Testis (tissue), 3 donors: ENCODE results near the gene VWA1. TPM values are rescaled to one million over a fixed set of nuclear protein-coding genes. Genes with fewer than 3 reads are reported as not detected.
"Not testable (repeated sequence)": the region's sequence is repeated elsewhere in the genome, so short reads cannot be mapped to it uniquely, and the experiment has no call there.

Source experiments
- DNase-seq: peaks from one replicate; pipeline ENCODE4 v3.0.0-alpha.2; 2019
- H3K27ac ChIP-seq, 2 donors: fragments of 200-600 bp; sonication (generic); one replicate each; pipeline ENCODE4 v1.5.1; 2019
- H3K27me3 ChIP-seq: fragments of 200-600 bp; sonication (generic); one replicate; pipeline ENCODE4 v1.5.1; 2019
- H3K36me3 ChIP-seq: fragments of 200-600 bp; sonication (generic); one replicate; pipeline ENCODE4 v1.5.1; 2017; ENCODE audit warnings: low read depth; ENCODE audit errors: missing control alignments
- H3K4me1 ChIP-seq: fragments of 200-600 bp; sonication (generic); one replicate; pipeline ENCODE4 v1.5.1; 2019
- H3K4me3 ChIP-seq, 2 donors: fragments of 200-600 bp; sonication (generic); one replicate each; pipeline ENCODE4 v1.5.1; 2017 to 2019
- H3K9me3 ChIP-seq: fragments of 200-600 bp; sonication (generic); one replicate; pipeline ENCODE4 v1.5.1; 2017
- POLR2A ChIP-seq: fragments of 450-650 bp; IDR thresholded peaks from one replicate; pipeline ENCODE4 v1.6.1; 2017; ENCODE audit warnings: antibody characterized with exemption, mild to moderate bottlenecking, moderate library complexity
- WGBS, 2 donors: methylation state at CpG; one replicate each; pipeline ENCODE4 v1.1.5; 2018; 5-methylcytosine and 5-hydroxymethylcytosine counted together
- intact Hi-C: fragments of 100-400 bp; cut with DNase I; formaldehyde crosslinking; loops from one replicate; pipeline ENCODE4 v1.15.1; 2023; ENCODE audit warnings: low total_unique reads
- polyA plus RNA-seq: library from polyadenylated mRNA; stranded (reverse); fragments of 350-450 nt; fragmentation: Illumina TruSeq; extraction: RNeasy Lipid Tissue Mini Kit (QIAGEN cat#74804); gene quantifications from one replicate; pipeline ENCODE4 v1.2.3, GENCODE V29; 2014; ENCODE audit warnings: low read depth, low replicate concordance; ENCODE audit not compliant: insufficient read depth
- total RNA-seq, 2 donors: library from RNA; depleted of rRNA; stranded (reverse); fragments of >200 nt; gene quantifications; one replicate each; pipeline ENCODE4 v1.2.3, GENCODE V29; 2016
- TF ChIP-seq, protein P1 (sequence below), 3 experiments: fragments of 450-650 bp in 2 of 3; fragments of 200-600 bp in 1 of 3; sonication (generic) in 1 of 3; IDR thresholded peaks; one replicate each; pipeline ENCODE4 v1.5.1; 2016 to 2019; ENCODE audit warnings: antibody characterized with exemption in 3 of 3, mild to moderate bottlenecking in 2 of 3, moderate library complexity in 1 of 3

Gene VWA1
- total and polyA plus RNA-seq, 3 donors from 2014 or later, result 46.6 to 90.6 (median 64.0) TPM

DNA sequence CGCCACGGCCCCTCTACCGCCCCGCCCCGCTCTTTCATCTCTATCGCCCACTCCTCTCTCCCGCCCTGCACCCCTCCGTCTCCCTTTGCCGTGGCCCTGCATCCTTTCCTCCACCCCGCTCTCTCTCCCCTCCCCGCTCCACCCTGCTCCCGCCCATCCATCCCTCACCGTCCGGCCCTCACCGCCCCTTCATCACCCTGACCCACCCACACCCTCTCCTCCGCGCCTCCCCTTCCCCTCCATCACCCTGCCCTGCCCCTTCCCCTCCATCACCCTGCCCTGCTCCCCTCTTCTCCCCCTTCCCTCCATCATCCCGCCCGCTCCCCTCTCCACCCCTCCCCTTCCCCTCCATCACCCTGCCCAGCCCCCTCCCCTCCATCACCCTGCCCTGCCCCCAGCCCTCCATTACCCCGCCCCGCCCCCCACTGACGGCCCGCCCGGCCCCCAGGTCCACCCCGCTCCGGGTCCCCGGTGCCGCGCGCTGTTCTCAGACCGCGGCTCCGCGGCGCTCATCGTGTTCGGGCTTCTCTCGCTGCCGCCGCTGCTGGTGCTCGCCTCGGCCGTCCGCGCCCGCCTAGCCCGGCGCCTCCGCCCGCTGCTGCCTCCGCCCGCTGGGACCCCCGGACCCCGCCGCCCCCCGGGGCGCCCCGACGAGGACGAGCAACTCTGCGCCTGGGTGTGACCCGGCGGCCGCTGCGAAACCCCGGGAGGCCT, 8.2 kb upstream of the VWA1 start:
- H3K4me1 ChIP-seq, result peaks cover 33% of the 10 kb centered on the region
- no peak for DNase-seq
- H3K9me3 ChIP-seq, result no peaks in the 10 kb centered on the region
- intact Hi-C loops, result no loop called here
- H3K36me3 ChIP-seq, result no peaks in the 10 kb centered on the region
- peak overlapping the region; percentile 48 to 57 for H3K4me3 ChIP-seq
- 40 to 83% methylated on average over 19 to 34 of the region's 66 CpGs for WGBS, 2 donors
- TF ChIP-seq POLR2A, result no peak
- TF ChIP-seq, protein P1, sequence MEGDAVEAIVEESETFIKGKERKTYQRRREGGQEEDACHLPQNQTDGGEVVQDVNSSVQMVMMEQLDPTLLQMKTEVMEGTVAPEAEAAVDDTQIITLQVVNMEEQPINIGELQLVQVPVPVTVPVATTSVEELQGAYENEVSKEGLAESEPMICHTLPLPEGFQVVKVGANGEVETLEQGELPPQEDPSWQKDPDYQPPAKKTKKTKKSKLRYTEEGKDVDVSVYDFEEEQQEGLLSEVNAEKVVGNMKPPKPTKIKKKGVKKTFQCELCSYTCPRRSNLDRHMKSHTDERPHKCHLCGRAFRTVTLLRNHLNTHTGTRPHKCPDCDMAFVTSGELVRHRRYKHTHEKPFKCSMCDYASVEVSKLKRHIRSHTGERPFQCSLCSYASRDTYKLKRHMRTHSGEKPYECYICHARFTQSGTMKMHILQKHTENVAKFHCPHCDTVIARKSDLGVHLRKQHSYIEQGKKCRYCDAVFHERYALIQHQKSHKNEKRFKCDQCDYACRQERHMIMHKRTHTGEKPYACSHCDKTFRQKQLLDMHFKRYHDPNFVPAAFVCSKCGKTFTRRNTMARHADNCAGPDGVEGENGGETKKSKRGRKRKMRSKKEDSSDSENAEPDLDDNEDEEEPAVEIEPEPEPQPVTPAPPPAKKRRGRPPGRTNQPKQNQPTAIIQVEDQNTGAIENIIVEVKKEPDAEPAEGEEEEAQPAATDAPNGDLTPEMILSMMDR (IDR thresholded peaks at IDR 0.05), result no peak
- H3K27ac ChIP-seq, result peak overlapping the region in 1 of 2 donors; percentile 83
- no peaks in the 10 kb centered on the region for H3K27me3 ChIP-seq

DNA sequence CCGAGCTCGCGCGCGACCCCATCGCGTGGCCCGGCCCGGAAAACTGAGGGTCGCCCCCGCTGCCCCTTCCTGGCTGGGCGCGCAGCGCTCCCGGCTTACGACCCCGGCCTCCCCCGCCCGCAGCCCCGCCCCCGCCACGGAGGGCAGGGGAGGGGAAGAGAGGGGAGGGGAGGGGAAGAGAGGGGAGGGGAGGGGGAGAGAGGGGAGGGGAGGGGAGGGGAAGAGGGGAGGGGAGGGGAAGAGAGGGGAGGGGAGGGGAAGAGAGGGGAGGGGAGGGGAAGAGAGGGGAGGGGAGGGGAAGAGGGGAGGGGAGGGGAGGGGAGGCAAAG, 7.7 kb upstream of the VWA1 start:
- peak overlapping the region in 1 of 2 donors; percentile 83 for H3K27ac ChIP-seq
- H3K36me3 ChIP-seq, result no peaks in the 10 kb centered on the region
- H3K4me3 ChIP-seq, result peak overlapping the region; percentile 48 to 57
- no peaks in the 10 kb centered on the region for H3K27me3 ChIP-seq
- DNase-seq, result no peak
- H3K9me3 ChIP-seq, result no peaks in the 10 kb centered on the region
- TF ChIP-seq, protein P1 (IDR thresholded peaks at IDR 0.05), result no peak
- no peak for TF ChIP-seq POLR2A
- peaks cover 38% of the 10 kb centered on the region for H3K4me1 ChIP-seq
- WGBS, 2 donors, result 0% methylated on average over 10 of the region's 22 CpGs; no CpG with 5 or more reads in 1 of the 2 donors
- intact Hi-C loops, result no loop called here

DNA sequence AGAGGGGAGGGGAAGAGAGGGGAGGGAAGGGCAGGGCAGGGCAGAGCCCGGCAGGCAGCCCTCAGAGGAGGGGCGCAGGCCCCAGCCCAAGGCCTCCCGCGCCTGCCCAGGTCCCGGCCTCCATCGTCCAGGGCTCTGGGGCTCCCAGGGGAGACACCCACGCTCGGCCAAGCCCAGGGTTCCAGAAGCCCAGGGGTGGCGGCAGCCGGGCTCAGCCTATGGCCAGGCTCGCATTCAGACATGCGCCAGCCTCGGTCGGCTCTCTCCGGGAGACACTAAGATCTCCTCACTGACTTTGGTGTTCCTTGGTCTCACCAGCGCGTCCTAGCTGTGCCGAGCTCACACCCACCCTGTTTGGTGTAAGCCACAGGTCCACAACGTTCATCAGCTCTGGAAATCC, 7.3 kb upstream of the VWA1 start:
- 80 to 82% methylated on average over 17 to 19 of the region's 19 CpGs for WGBS, 2 donors
- H3K4me1 ChIP-seq, result peaks cover 42% of the 10 kb centered on the region
- H3K4me3 ChIP-seq, result no peak overlapping the region
- H3K27me3 ChIP-seq, result no peaks in the 10 kb centered on the region
- intact Hi-C loops, result no loop called here
- peak overlapping the region in 1 of 2 donors; percentile 50 for H3K27ac ChIP-seq
- no peak for DNase-seq
- no peaks in the 10 kb centered on the region for H3K9me3 ChIP-seq
- no peak for TF ChIP-seq POLR2A
- TF ChIP-seq, protein P1 (IDR thresholded peaks at IDR 0.05), result no peak
- no peaks in the 10 kb centered on the region for H3K36me3 ChIP-seq

DNA sequence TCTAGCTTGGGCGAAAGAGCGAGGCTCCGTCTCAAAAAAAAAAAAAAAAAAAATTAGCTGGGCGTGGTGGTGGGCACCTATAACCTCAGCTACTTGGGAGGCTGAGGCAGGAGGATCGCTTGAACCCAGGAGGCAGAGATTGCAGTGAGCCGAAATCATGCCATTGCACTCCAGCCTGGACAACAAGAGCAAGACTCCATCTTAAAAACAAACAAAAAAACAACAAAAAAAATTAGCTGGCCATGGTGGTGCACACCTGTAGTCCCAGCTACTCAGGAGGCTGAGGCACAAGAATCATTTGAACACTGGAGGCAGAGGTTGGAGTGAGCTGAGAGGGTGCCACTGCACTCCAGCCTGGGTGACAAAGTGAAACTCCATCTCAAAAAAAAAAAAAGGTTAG, 6.5 kb upstream of the VWA1 start:
- H3K9me3 ChIP-seq, H3K4me3 ChIP-seq, DNase-seq, H3K27me3 ChIP-seq, H3K36me3 ChIP-seq, intact Hi-C loops: not testable (repeated sequence)
- 94 to 95% methylated on average over 6 of the region's 6 CpGs for WGBS, 2 donors
- Histone ChIP-seq H3K27ac (peak overlapping the region in 1 of 2 donors; percentile 89), H3K4me1 (peaks cover 50% of the 10 kb centered on the region)

DNA sequence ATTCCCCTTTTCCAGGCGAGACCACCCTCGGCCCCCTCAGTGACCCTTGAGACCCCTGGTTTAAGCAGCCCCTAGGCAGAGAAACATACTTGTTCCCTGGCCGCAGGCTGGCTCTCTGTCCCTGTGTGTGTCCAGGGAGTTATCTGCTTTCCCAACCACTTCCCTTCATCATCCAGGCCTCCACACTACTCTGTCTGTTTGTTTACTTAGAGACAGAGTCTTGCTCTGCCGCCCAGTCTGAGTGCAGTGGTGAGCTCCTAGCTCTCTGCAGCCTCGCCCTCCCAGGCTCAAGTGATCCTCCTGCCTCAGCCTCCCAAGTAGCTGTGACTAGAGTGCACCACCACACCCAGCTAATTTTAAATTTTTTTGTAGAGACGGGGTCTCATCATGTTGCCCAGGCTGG, 5.8 kb upstream of the VWA1 start:
- DNase-seq, result no peak
- intact Hi-C loops, result no loop called here
- H3K9me3 ChIP-seq, result no peaks in the 10 kb centered on the region
- no peaks in the 10 kb centered on the region for H3K27me3 ChIP-seq
- no peak for TF ChIP-seq POLR2A
- TF ChIP-seq, protein P1 (IDR thresholded peaks at IDR 0.05), result no peak
- 33 to 37% methylated on average over 6 of the region's 6 CpGs for WGBS, 2 donors
- H3K36me3 ChIP-seq, result no peaks in the 10 kb centered on the region
- H3K4me1 ChIP-seq, result peaks cover 57% of the 10 kb centered on the region
- H3K4me3 ChIP-seq, result no peak overlapping the region
- H3K27ac ChIP-seq, result peak overlapping the region; percentile 88 to 89
